ENCODE measurements around the gene ARHGEF1.

DNA sequence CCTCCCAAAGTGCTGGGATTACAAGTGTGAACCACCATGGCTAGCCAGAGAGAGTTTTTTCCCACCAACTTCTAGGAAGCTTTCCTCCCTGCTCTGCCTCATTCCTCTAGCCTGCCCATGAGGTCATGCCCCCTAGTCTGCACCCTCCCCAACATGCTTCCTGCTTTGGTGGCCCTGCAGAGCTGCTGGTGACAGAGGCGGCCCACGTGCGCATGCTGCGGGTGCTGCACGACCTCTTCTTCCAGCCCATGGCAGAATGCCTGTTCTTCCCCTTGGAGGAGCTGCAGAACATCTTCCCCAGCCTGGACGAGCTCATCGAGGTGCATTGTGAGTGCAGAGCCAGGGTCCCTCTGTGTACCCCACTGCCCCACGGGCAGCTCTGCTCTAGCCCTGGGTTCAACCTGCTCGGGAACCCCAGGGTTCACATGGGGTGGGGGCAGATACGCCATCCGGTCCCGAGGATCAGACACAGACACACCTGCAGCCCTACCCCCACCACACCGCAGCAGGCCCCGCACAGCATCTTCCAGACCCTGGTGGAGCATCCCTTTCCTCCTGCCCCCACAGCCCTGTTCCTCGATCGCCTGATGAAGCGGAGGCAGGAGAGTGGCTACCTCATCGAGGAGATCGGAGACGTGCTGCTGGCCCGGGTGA lies 18.9 kb downstream of the ARHGEF1 start:
- TF ChIP-seq, protein P1, sequence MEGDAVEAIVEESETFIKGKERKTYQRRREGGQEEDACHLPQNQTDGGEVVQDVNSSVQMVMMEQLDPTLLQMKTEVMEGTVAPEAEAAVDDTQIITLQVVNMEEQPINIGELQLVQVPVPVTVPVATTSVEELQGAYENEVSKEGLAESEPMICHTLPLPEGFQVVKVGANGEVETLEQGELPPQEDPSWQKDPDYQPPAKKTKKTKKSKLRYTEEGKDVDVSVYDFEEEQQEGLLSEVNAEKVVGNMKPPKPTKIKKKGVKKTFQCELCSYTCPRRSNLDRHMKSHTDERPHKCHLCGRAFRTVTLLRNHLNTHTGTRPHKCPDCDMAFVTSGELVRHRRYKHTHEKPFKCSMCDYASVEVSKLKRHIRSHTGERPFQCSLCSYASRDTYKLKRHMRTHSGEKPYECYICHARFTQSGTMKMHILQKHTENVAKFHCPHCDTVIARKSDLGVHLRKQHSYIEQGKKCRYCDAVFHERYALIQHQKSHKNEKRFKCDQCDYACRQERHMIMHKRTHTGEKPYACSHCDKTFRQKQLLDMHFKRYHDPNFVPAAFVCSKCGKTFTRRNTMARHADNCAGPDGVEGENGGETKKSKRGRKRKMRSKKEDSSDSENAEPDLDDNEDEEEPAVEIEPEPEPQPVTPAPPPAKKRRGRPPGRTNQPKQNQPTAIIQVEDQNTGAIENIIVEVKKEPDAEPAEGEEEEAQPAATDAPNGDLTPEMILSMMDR (IDR thresholded peaks at IDR 0.05), result no peak
- TF ChIP-seq POLR2A (IDR thresholded peaks at IDR 0.05) (no peak), POLR2AphosphoS5 (IDR thresholded peaks at IDR 0.05; ENCODE audit: insufficient read depth in 1 of 2, low read depth in 1 of 2) (no peak)
